B cell (primary cell): ENCODE results near the gene SNX32. TPM values are rescaled to one million over a fixed set of nuclear protein-coding genes. Genes with fewer than 3 reads are reported as not detected.

Experiments
- ATAC-seq: fragments of 200-7000 bp; cut with Tn5 transposase; one replicate; pipeline ENCODE4 v1.10.0; 2021; ENCODE audit warnings: low read depth, mild to moderate bottlenecking, moderate number of reproducible peaks, moderate library complexity
- CTCF ChIA-PET: fragments of 350-600 bp; sonication (Branson Sonifier 250); formaldehyde crosslinking; loops from one replicate; lab custom pipeline; 2021; ENCODE audit warnings: antibody characterized with exemption, inconsistent platforms; lab: Charles Lee
- POLR2A ChIA-PET: fragments of 350-600 bp; sonication (Branson Sonifier 250); formaldehyde crosslinking; loops from one replicate; lab custom pipeline; 2021; ENCODE audit warnings: antibody characterized with exemption; lab: Charles Lee
- DNase-seq: peaks from one replicate; pipeline ENCODE4 v3.0.0; 2013
- H2AFZ ChIP-seq: 2 replicates; pipeline ENCODE4 v1.6.1; 2012; ENCODE audit warnings: mild to moderate bottlenecking, low read depth, low read length; ENCODE audit not compliant: insufficient read depth, poor library complexity, severe bottlenecking
- H3K27ac ChIP-seq, 2 donors: 1 replicate in 1 of 2; 2 replicates in 1 of 2; pipeline ENCODE4 v1.5.1; 2012 to 2013; ENCODE audit warnings: low read length in 2 of 2, mild to moderate bottlenecking in 2 of 2, moderate library complexity in 1 of 2
- H3K27me3 ChIP-seq, 4 experiments: fragments of 200-600 bp in 1 of 4; sonication (generic) in 1 of 4; replicated peaks in 1 of 4; 1 replicate in 2 of 4; 2 replicates in 2 of 4; pipeline versions ENCODE4 v1.6.1 to v1.7.0; 2013 to 2016; ENCODE audit warnings: low read length in 3 of 4, mild to moderate bottlenecking in 2 of 4, mixed read lengths in 1 of 4, moderate library complexity in 1 of 4; ENCODE audit not compliant: insufficient read depth in 4 of 4, control insufficient read depth in 3 of 4; ENCODE audit errors: control extremely low read depth in 1 of 4
- H3K36me3 ChIP-seq, 2 experiments: replicated peaks in 1 of 2; 1 replicate in 1 of 2; 2 replicates in 1 of 2; pipeline versions ENCODE4 v1.6.1 to v1.7.1; 2013; ENCODE audit warnings: low read length in 1 of 2; ENCODE audit not compliant: insufficient read depth in 2 of 2, control insufficient read depth in 1 of 2; ENCODE audit errors: control extremely low read depth in 1 of 2, extremely low read depth in 1 of 2
- H3K4me1 ChIP-seq, 2 donors: fragments of 200-600 bp in 1 of 2; sonication (generic) in 1 of 2; 1 replicate in 1 of 2; 2 replicates in 1 of 2; pipeline versions ENCODE4 v1.5.1 to v1.6.1; 2013 to 2017; ENCODE audit warnings: low read length in 2 of 2; ENCODE audit not compliant: control insufficient read depth in 2 of 2, insufficient read depth in 2 of 2
- H3K4me2 ChIP-seq: replicated peaks from 2 replicates; pipeline ENCODE3; 2012; ENCODE audit warnings: mild to moderate bottlenecking, low read depth, low read length; ENCODE audit not compliant: poor library complexity, severe bottlenecking
- H3K4me3 ChIP-seq, 5 experiments: fragments of 200-600 bp in 1 of 5; sonication (generic) in 1 of 5; 1 replicate in 3 of 5; 2 replicates in 2 of 5; pipeline versions ENCODE4 v1.5.1 to v1.7.0; 2011 to 2016; ENCODE audit warnings: low read length in 4 of 5, mild to moderate bottlenecking in 4 of 5, low read depth in 2 of 5, control low read depth in 1 of 5, moderate library complexity in 1 of 5; ENCODE audit not compliant: insufficient read depth in 1 of 5; ENCODE audit errors: control extremely low read depth in 1 of 5, extremely low read depth in 1 of 5
- H3K79me2 ChIP-seq: fragments of 200-600 bp; sonication (generic); one replicate; pipeline ENCODE4 v1.6.0; 2016; ENCODE audit warnings: low read length; ENCODE audit not compliant: control insufficient read depth, insufficient read depth
- H3K9ac ChIP-seq: fragments of 200-600 bp; sonication (generic); 2 replicates; pipeline ENCODE4 v1.6.1; 2017; ENCODE audit warnings: mild to moderate bottlenecking, low read length, moderate library complexity
- H3K9me3 ChIP-seq, 3 donors: one replicate each; pipeline versions ENCODE4 v1.6.1 to v1.7.1; 2013; ENCODE audit warnings: low read length in 2 of 3; ENCODE audit not compliant: control insufficient read depth in 2 of 3, insufficient read depth in 1 of 3; ENCODE audit errors: control extremely low read depth in 1 of 3
- H4K20me1 ChIP-seq: 2 replicates; pipeline ENCODE4 v1.6.0; 2012; ENCODE audit warnings: mild to moderate bottlenecking, low read length; ENCODE audit not compliant: insufficient read depth, control insufficient read depth, poor library complexity, severe bottlenecking
- H3K27ac Mint-ChIP-seq: one replicate; pipeline ENCODE4 v1.8.0; 2021; ENCODE audit warnings: mixed read lengths
- H3K27me3 Mint-ChIP-seq: one replicate; pipeline ENCODE4 v1.8.0; 2021; ENCODE audit warnings: mixed read lengths
- H3K4me1 Mint-ChIP-seq: one replicate; pipeline ENCODE4 v1.8.0; 2021; ENCODE audit warnings: mixed read lengths
- H3K4me3 Mint-ChIP-seq: one replicate; pipeline ENCODE4 v1.8.0; 2021; ENCODE audit warnings: mixed read lengths
- H3K9me3 Mint-ChIP-seq: one replicate; pipeline ENCODE4 v1.8.0; 2022; ENCODE audit warnings: mixed read lengths; ENCODE audit not compliant: insufficient read depth
- CTCF ChIP-seq: fragments of 200-600 bp; IDR thresholded peaks from one replicate; pipeline ENCODE4 v1.8.0; 2022; ENCODE audit warnings: antibody characterized with exemption, mild to moderate bottlenecking
- EZH2 ChIP-seq: IDR thresholded peaks from 2 replicates; pipeline ENCODE4 v1.6.1; 2012; ENCODE audit warnings: borderline replicate concordance, low read depth, mild to moderate bottlenecking, moderate library complexity, low read length; ENCODE audit not compliant: insufficient read depth, poor library complexity, severe bottlenecking
- WGBS: methylation state at CpG from one replicate; pipeline ENCODE4 v1.1.5; 2013; ENCODE audit warnings: missing lambda C conversion rate; ENCODE audit not compliant: insufficient coverage; 5-methylcytosine and 5-hydroxymethylcytosine counted together
- intact Hi-C: fragments of 100-400 bp; cut with micrococcal nuclease; formaldehyde crosslinking; loops from one replicate; pipeline ENCODE4 v1.10.0; 2022
- polyA plus RNA-seq: library from polyadenylated mRNA; depleted of rRNA; stranded (reverse); fragments of >200 nt; gene quantifications from 2 replicates; pipeline ENCODE4 v1.2.3, GENCODE V29; 2012
- total RNA-seq, 2 donors: library from RNA; stranded (reverse); fragments of 120-200 nt in 1 of 2; gene quantifications; 1 replicate in 1 of 2; 2 replicates in 1 of 2; pipeline versions ENCODE4 v1.2.3 to v1.2.4, GENCODE V29; 2013 to 2022

Gene SNX32
- total and polyA plus RNA-seq, 2 donors (not counting 1 experiment from before 2014, with no cell fraction given), result 0.57 to 0.89 TPM

- WGBS, result 96% methylated on average over 10 of the region's 21 CpGs
- intact Hi-C loops, result no loop called here
Measured at GRCh38 chr11:65866509-65867283, 32.9 kb downstream of the SNX32 start.

More at GRCh38 chr11:65866509-65867283, 32.9 kb downstream of the SNX32 start:
- Histone ChIP-seq H3K9ac (no peak overlapping the region), H3K4me1 (peaks cover 7 to 19% of the 10 kb centered on the region in 2 donors), H4K20me1 (peaks cover 32% of the 10 kb centered on the region), H3K27ac (no peak overlapping the region), H3K4me2 (no peak overlapping the region), H3K4me3 (no peak overlapping the region), H3K9me3 (no peaks in the 10 kb centered on the region), H2AFZ (no peak overlapping the region), H3K27me3 (no peaks in the 10 kb centered on the region), H3K79me2 (peaks cover 19% of the 10 kb centered on the region), H3K36me3 (peaks cover 0 to 47% of the 10 kb centered on the region in 2 experiments)
- Mint-ChIP-seq H3K27ac (no peak overlapping the region), H3K4me3 (no peak overlapping the region), H3K4me1 (peaks cover 18% of the 10 kb centered on the region), H3K9me3 (no peaks in the 10 kb centered on the region), H3K27me3 (no peaks in the 10 kb centered on the region)
- TF ChIP-seq CTCF, result no peak
- no peak for TF ChIP-seq EZH2
- ChIA-PET POLR2A (interaction anchor here (0.6 kb wide), 2 partner anchors 14 to 769 kb away, joined by 3 to 4 read pairs; no protein-coding TSS in a partner anchor), CTCF (interaction anchor here (0.7 to 7.0 kb wide), 2 partner anchors 21 to 97 kb away, joined by 6 to 65 read pairs; partner anchors contain the start of genes CCDC85B and FIBP)
- no peak for ATAC-seq
- no peak for DNase-seq
